Measurements from ENCODE around the gene TOM1L2. TPM values are rescaled to one million over a fixed set of nuclear protein-coding genes. Genes with fewer than 3 reads are reported as not detected.

TOM1L2 gene
- total and polyA plus RNA-seq, 2 experiments from 2014 or later, result 25.5 to 31.0 TPM

- in situ Hi-C loops (cut with MboI), result no loop called here
- Histone ChIP-seq H3K27me3 (replicated peaks; ENCODE audit: insufficient read depth) (no peaks in the 10 kb centered on the region), H3F3A (ENCODE audit: insufficient read depth) (peaks cover 18% of the 10 kb centered on the region), H3K4me1 (ENCODE audit: insufficient read depth) (peaks cover 21% of the 10 kb centered on the region), H3K4me2 (ENCODE audit: unreplicated experiment) (no peak overlapping the region), H3K36me3 (ENCODE audit: low read depth) (no peaks in the 10 kb centered on the region), H3K4me3 (no peak overlapping the region), H3K9me3 (ENCODE audit: low read depth) (no peaks in the 10 kb centered on the region), H3K79me2 (ENCODE audit: insufficient read depth) (no peaks in the 10 kb centered on the region), H3K27ac (no peak overlapping the region), H3K9me2 (ENCODE audit: insufficient read depth) (no peaks in the 10 kb centered on the region), H3K9ac (no peak overlapping the region), H4K20me1 (ENCODE audit: insufficient read depth) (no peaks in the 10 kb centered on the region), H2AFZ (no peak overlapping the region)
- no peak for DNase-seq
- TF ChIP-seq EZH2phosphoT487 (IDR thresholded peaks at IDR 0.05; ENCODE audit: insufficient read depth, low read depth) (no peak), EZH2 (IDR thresholded peaks at IDR 0.05; ENCODE audit: insufficient read depth, poor library complexity, severe bottlenecking) (no peak)
- 75 to 100% methylated on average over 2 to 7 of the region's 7 CpGs for WGBS, 2 experiments (ENCODE audit: low coverage in 1 of 2, low lambda C conversion rate in 2 of 2, missing lambda C conversion rate in 2 of 2)
Measured at GRCh38 chr17:17844079-17844478, 128.1 kb downstream of the TOM1L2 start.

- in situ Hi-C loops (cut with MboI), result no loop called here
- H3K79me2 ChIP-seq (ENCODE audit: insufficient read depth), result no peaks in the 10 kb centered on the region
- no peak overlapping the region for H3K9ac ChIP-seq
- peaks cover 23% of the 10 kb centered on the region for H3K4me1 ChIP-seq (ENCODE audit: insufficient read depth)
- no peak for TF ChIP-seq EZH2phosphoT487 (IDR thresholded peaks at IDR 0.05; ENCODE audit: insufficient read depth, low read depth)
- no peak for TF ChIP-seq EZH2 (IDR thresholded peaks at IDR 0.05; ENCODE audit: insufficient read depth, poor library complexity, severe bottlenecking)
- no peaks in the 10 kb centered on the region for H3K9me2 ChIP-seq (ENCODE audit: insufficient read depth)
- H3F3A ChIP-seq (ENCODE audit: insufficient read depth), result peaks cover 24% of the 10 kb centered on the region
- no peak for DNase-seq
- H3K4me3 ChIP-seq, result no peak overlapping the region
- H3K27ac ChIP-seq, result no peak overlapping the region
- H3K36me3 ChIP-seq (ENCODE audit: low read depth), result no peaks in the 10 kb centered on the region
- no peak overlapping the region for H2AFZ ChIP-seq
- no peak overlapping the region for H3K4me2 ChIP-seq (ENCODE audit: unreplicated experiment)
- H3K27me3 ChIP-seq (replicated peaks; ENCODE audit: insufficient read depth), result no peaks in the 10 kb centered on the region
- 75 to 79% methylated on average over 4 of the region's 4 CpGs for WGBS, 2 experiments (ENCODE audit: low coverage in 1 of 2, low lambda C conversion rate in 2 of 2, missing lambda C conversion rate in 2 of 2)
- H4K20me1 ChIP-seq (ENCODE audit: insufficient read depth), result no peaks in the 10 kb centered on the region
- no peaks in the 10 kb centered on the region for H3K9me3 ChIP-seq (ENCODE audit: low read depth)
Measured at GRCh38 chr17:17843096-17843495, 129.1 kb downstream of the TOM1L2 start.

- DNase-seq, result no peak
- in situ Hi-C loops (cut with MboI), result no loop called here
- Histone ChIP-seq H3K27me3 (replicated peaks; ENCODE audit: insufficient read depth) (no peaks in the 10 kb centered on the region), H3K9ac (no peak overlapping the region), H3K79me2 (ENCODE audit: insufficient read depth) (no peaks in the 10 kb centered on the region), H3K9me2 (ENCODE audit: insufficient read depth) (no peaks in the 10 kb centered on the region), H3K4me3 (no peak overlapping the region), H3K27ac (no peak overlapping the region), H3K4me1 (ENCODE audit: insufficient read depth) (peaks cover 31% of the 10 kb centered on the region), H3K36me3 (ENCODE audit: low read depth) (no peaks in the 10 kb centered on the region), H3F3A (ENCODE audit: insufficient read depth) (peaks cover 30% of the 10 kb centered on the region), H3K9me3 (ENCODE audit: low read depth) (no peaks in the 10 kb centered on the region), H3K4me2 (ENCODE audit: unreplicated experiment) (no peak overlapping the region), H2AFZ (no peak overlapping the region), H4K20me1 (ENCODE audit: insufficient read depth) (no peaks in the 10 kb centered on the region)
- 51 to 53% methylated on average over 9 of the region's 9 CpGs for WGBS, 2 experiments (ENCODE audit: low coverage in 1 of 2, low lambda C conversion rate in 2 of 2, missing lambda C conversion rate in 2 of 2)
- TF ChIP-seq EZH2phosphoT487 (IDR thresholded peaks at IDR 0.05; ENCODE audit: insufficient read depth, low read depth), result no peak
- TF ChIP-seq EZH2 (IDR thresholded peaks at IDR 0.05; ENCODE audit: insufficient read depth, poor library complexity, severe bottlenecking), result no peak
Measured at GRCh38 chr17:17842111-17842876, 129.9 kb downstream of the TOM1L2 start.

GRCh38 chr17:17841601-17842025 is 130.6 kb downstream of the TOM1L2 start:
- no peaks in the 10 kb centered on the region for H3K9me2 ChIP-seq (ENCODE audit: insufficient read depth)
- no peaks in the 10 kb centered on the region for H3K9me3 ChIP-seq (ENCODE audit: low read depth)
- no peak for TF ChIP-seq EZH2 (IDR thresholded peaks at IDR 0.05; ENCODE audit: insufficient read depth, poor library complexity, severe bottlenecking)
- TF ChIP-seq EZH2phosphoT487 (IDR thresholded peaks at IDR 0.05; ENCODE audit: insufficient read depth, low read depth), result no peak
- no peak overlapping the region for H3K9ac ChIP-seq
- no peaks in the 10 kb centered on the region for H3K36me3 ChIP-seq (ENCODE audit: low read depth)
- WGBS, 2 experiments (ENCODE audit: low coverage in 1 of 2, low lambda C conversion rate in 2 of 2, missing lambda C conversion rate in 2 of 2), result 86 to 100% methylated on average over 1 of the region's 1 CpG
- H3K4me3 ChIP-seq, result no peak overlapping the region
- H3K27ac ChIP-seq, result peak overlapping the region; percentile 95
- peaks cover 35% of the 10 kb centered on the region for H3K4me1 ChIP-seq (ENCODE audit: insufficient read depth)
- in situ Hi-C loops (cut with MboI), result no loop called here
- H2AFZ ChIP-seq, result 0 out of 2 replicates have a peak overlapping the region, but pooled peaks have one; percentile 18
- peaks cover 33% of the 10 kb centered on the region for H3F3A ChIP-seq (ENCODE audit: insufficient read depth)
- no peak for DNase-seq
- H3K79me2 ChIP-seq (ENCODE audit: insufficient read depth), result no peaks in the 10 kb centered on the region
- H3K4me2 ChIP-seq (ENCODE audit: unreplicated experiment), result no peak overlapping the region
- H3K27me3 ChIP-seq (replicated peaks; ENCODE audit: insufficient read depth), result no peaks in the 10 kb centered on the region
- H4K20me1 ChIP-seq (ENCODE audit: insufficient read depth), result no peaks in the 10 kb centered on the region
